ENCODE results near the gene MSRB3.
"Not testable (repeated sequence)": the region's sequence is repeated elsewhere in the genome, so short reads cannot be mapped to it uniquely, and the experiment has no call there.

Gene MSRB3

GRCh38 chr12:65292241-65292640 lies 13.8 kb downstream of the MSRB3 start:
- DNase-seq = no peak

GRCh38 chr12:65293735-65294134 lies 15.3 kb downstream of the MSRB3 start:
- DNase-seq = no peak

GRCh38 chr12:65294641-65295262 lies 16.3 kb downstream of the MSRB3 start:
- no peak for DNase-seq

GRCh38 chr12:65296508-65297265 lies 18.2 kb downstream of the MSRB3 start:
- DNase-seq = no peak

GRCh38 chr12:65300097-65300496 lies 21.6 kb downstream of the MSRB3 start:
- no peak for DNase-seq

- no peak for DNase-seq
These were observed 22.3 kb downstream of the MSRB3 start for GRCh38 chr12:65300679-65301349.

- no peak for DNase-seq
These were observed 24.4 kb downstream of the MSRB3 start for GRCh38 chr12:65302891-65303290.

GRCh38 chr12:65305346-65305950 lies 27.0 kb downstream of the MSRB3 start:
- DNase-seq = no peak

- no peak for DNase-seq
These were observed 28.1 kb downstream of the MSRB3 start for GRCh38 chr12:65306366-65307168.

GRCh38 chr12:65307169-65307501 lies 28.7 kb downstream of the MSRB3 start:
- DNase-seq = no peak

- DNase-seq = no peak
These were observed 29.5 kb downstream of the MSRB3 start for GRCh38 chr12:65308006-65308405.

GRCh38 chr12:65308601-65309071 lies 30.2 kb downstream of the MSRB3 start:
- DNase-seq = no peak

GRCh38 chr12:65311260-65311659 lies 32.8 kb downstream of the MSRB3 start:
- DNase-seq = no peak

GRCh38 chr12:65313719-65314317 lies 35.3 kb downstream of the MSRB3 start:
- no peak for DNase-seq

- not testable (repeated sequence) for DNase-seq
These were observed 36.8 kb downstream of the MSRB3 start for GRCh38 chr12:65315238-65315637.

GRCh38 chr12:65318186-65318685 lies 39.8 kb downstream of the MSRB3 start:
- no peak for DNase-seq

- DNase-seq = no peak
These were observed 41.3 kb downstream of the MSRB3 start for GRCh38 chr12:65319688-65320200.

GRCh38 chr12:65323070-65323469 lies 44.6 kb downstream of the MSRB3 start:
- DNase-seq = no peak

GRCh38 chr12:65324056-65324455 lies 45.6 kb downstream of the MSRB3 start:
- no peak for DNase-seq

GRCh38 chr12:65324551-65324950 lies 46.1 kb downstream of the MSRB3 start:
- DNase-seq = no peak

- DNase-seq = no peak
These were observed 46.7 kb downstream of the MSRB3 start for GRCh38 chr12:65325183-65325582.

- no peak for DNase-seq
These were observed 48.1 kb downstream of the MSRB3 start for GRCh38 chr12:65326616-65327015.
